Thyroid gland (tissue), 4 donors: Measurements from ENCODE around the gene CDC14B. TPM values are rescaled to one million over a fixed set of nuclear protein-coding genes. Genes with fewer than 3 reads are reported as not detected.

Source experiments
- DNase-seq, 2 donors: peaks; one replicate each; pipeline ENCODE4 v3.0.0-alpha.2; 2019
- H3K27ac ChIP-seq, 3 donors: fragments of 200-600 bp; sonication (generic); 1 replicate in 2 of 3; 2 replicates in 1 of 3; pipeline ENCODE4 v1.5.1; 2016 to 2019; ENCODE audit warnings: mild to moderate bottlenecking in 1 of 3, moderate library complexity in 1 of 3
- H3K27me3 ChIP-seq: fragments of 200-600 bp; sonication (generic); one replicate; pipeline ENCODE4 v1.5.1; 2019
- H3K36me3 ChIP-seq, 2 donors: fragments of 200-600 bp; sonication (generic); one replicate each; pipeline ENCODE4 v1.5.1; 2016 to 2019
- H3K4me1 ChIP-seq, 2 donors: fragments of 200-600 bp; sonication (generic); one replicate each; pipeline ENCODE4 v1.5.1; 2017 to 2019
- H3K4me3 ChIP-seq, 3 donors: fragments of 200-600 bp; sonication (generic); replicated peaks in 1 of 3; 1 replicate in 2 of 3; 2 replicates in 1 of 3; pipeline ENCODE4 v1.5.1; 2016; ENCODE audit warnings: mild to moderate bottlenecking in 1 of 3
- H3K9me3 ChIP-seq: fragments of 200-600 bp; sonication (generic); one replicate; pipeline ENCODE4 v1.5.1; 2017
- CTCF ChIP-seq, 6 experiments: fragments of 200-600 bp in 3 of 6; fragments of 450-650 bp in 3 of 6; sonication (generic) in 3 of 6; IDR thresholded peaks; one replicate each; pipeline ENCODE4 v1.5.1; 2016 to 2019; ENCODE audit warnings: antibody characterized with exemption in 6 of 6, mild to moderate bottlenecking in 2 of 6, inconsistent platforms in 1 of 6, moderate library complexity in 1 of 6
- POLR2A ChIP-seq, 2 donors: fragments of 450-650 bp; IDR thresholded peaks; one replicate each; pipeline ENCODE4 v1.6.1; 2017; ENCODE audit warnings: antibody characterized with exemption in 2 of 2, mild to moderate bottlenecking in 2 of 2, moderate library complexity in 1 of 2
- WGBS, 2 donors: methylation state at CpG; one replicate each; pipeline ENCODE4 v1.1.5; 2017; 5-methylcytosine and 5-hydroxymethylcytosine counted together
- intact Hi-C: fragments of 100-400 bp; cut with DNase I; formaldehyde crosslinking; loops from one replicate; pipeline ENCODE4 v1.15.1; 2023
- total RNA-seq, 4 donors: library from RNA; depleted of rRNA; stranded (reverse); fragments of >200 nt; gene quantifications; one replicate each; pipeline ENCODE4 v1.2.3, GENCODE V29; 2016

The CDC14B gene
- total RNA-seq, 4 donors from 2014 or later, result 39.7 to 87.4 (median 56.3) TPM

- no peak for DNase-seq
- WGBS, 2 donors, result 71 to 75% methylated on average over 4 of the region's 4 CpGs
- intact Hi-C loops, result loop anchor here (10.0 kb wide), 1 partner anchor 177 kb away; no protein-coding TSS in a partner anchor
- H3K27me3 ChIP-seq, result no peaks in the 10 kb centered on the region
- H3K4me1 ChIP-seq, result peaks cover 0 to 5% of the 10 kb centered on the region in 2 donors
- H3K27ac ChIP-seq, result no peak overlapping the region
- no peak overlapping the region for H3K4me3 ChIP-seq
- H3K36me3 ChIP-seq, result no peaks in the 10 kb centered on the region
- TF ChIP-seq POLR2A (IDR thresholded peaks at IDR 0.05) (no peak), CTCF (IDR thresholded peaks at IDR 0.05) (no peak)
- H3K9me3 ChIP-seq, result no peaks in the 10 kb centered on the region
Measured at GRCh38 chr9:96621618-96622017, 2.0 kb upstream of the CDC14B start.

- DNase-seq, result no peak
- Histone ChIP-seq H3K36me3 (no peaks in the 10 kb centered on the region), H3K27ac (no peak overlapping the region), H3K4me1 (peaks cover 0 to 5% of the 10 kb centered on the region in 2 donors), H3K9me3 (no peaks in the 10 kb centered on the region), H3K27me3 (no peaks in the 10 kb centered on the region), H3K4me3 (no peak overlapping the region)
- TF ChIP-seq CTCF (IDR thresholded peaks at IDR 0.05) (no peak), POLR2A (IDR thresholded peaks at IDR 0.05) (no peak)
- intact Hi-C loops, result loop anchor here (10.0 kb wide), 1 partner anchor 176 kb away; no protein-coding TSS in a partner anchor
- 67 to 76% methylated on average over 7 of the region's 7 CpGs for WGBS, 2 donors
Measured at GRCh38 chr9:96620832-96621269, 1.2 kb upstream of the CDC14B start.

GRCh38 chr9:96620181-96620514 is 505 bp upstream of the CDC14B start:
- intact Hi-C loops, result loop anchor here (10.0 kb wide), 1 partner anchor 175 kb away; no protein-coding TSS in a partner anchor
- peaks cover 0 to 5% of the 10 kb centered on the region in 2 donors for H3K4me1 ChIP-seq
- no peak for DNase-seq
- 53% methylated on average over 11 of the region's 11 CpGs for WGBS, 2 donors
- H3K27me3 ChIP-seq, result no peaks in the 10 kb centered on the region
- H3K36me3 ChIP-seq, result no peaks in the 10 kb centered on the region
- no peak for TF ChIP-seq POLR2A (IDR thresholded peaks at IDR 0.05)
- no peak for TF ChIP-seq CTCF (IDR thresholded peaks at IDR 0.05)
- H3K4me3 ChIP-seq, result peak overlapping the region in 2 of 3 donors; percentile 25 to 34
- H3K9me3 ChIP-seq, result no peaks in the 10 kb centered on the region
- peak overlapping the region in 2 of 3 donors; percentile 4 to 58 for H3K27ac ChIP-seq

GRCh38 chr9:96619124-96619465 is 548 bp downstream of the CDC14B start:
- intact Hi-C loops, result no loop called here
- peaks cover 0 to 5% of the 10 kb centered on the region in 2 donors for H3K4me1 ChIP-seq
- H3K9me3 ChIP-seq, result no peaks in the 10 kb centered on the region
- 0% methylated on average over 29 of the region's 54 CpGs; no CpG with 5 or more reads in 1 of the 2 donors for WGBS, 2 donors
- peak overlapping the region; percentile 11 to 91 (median 67) for H3K4me3 ChIP-seq
- peak in 1 of 2 donors; percentile 21 for DNase-seq
- no peak for TF ChIP-seq POLR2A (IDR thresholded peaks at IDR 0.05)
- TF ChIP-seq CTCF (IDR thresholded peaks at IDR 0.05), result no peak
- no peaks in the 10 kb centered on the region for H3K27me3 ChIP-seq
- no peaks in the 10 kb centered on the region for H3K36me3 ChIP-seq
- H3K27ac ChIP-seq, result peak overlapping the region; percentile 61 to 83 (median 75)

GRCh38 chr9:96618209-96619123 is 1.2 kb downstream of the CDC14B start:
- H3K4me3 ChIP-seq, result peak overlapping the region; percentile 11 to 91 (median 67)
- TF ChIP-seq CTCF (IDR thresholded peaks at IDR 0.05), result no peak
- no peak for TF ChIP-seq POLR2A (IDR thresholded peaks at IDR 0.05)
- H3K27ac ChIP-seq, result peak overlapping the region; percentile 61 to 83 (median 75)
- no peaks in the 10 kb centered on the region for H3K27me3 ChIP-seq
- peaks cover 0 to 5% of the 10 kb centered on the region in 2 donors for H3K4me1 ChIP-seq
- DNase-seq, result peak; percentile 55 to 61
- no peaks in the 10 kb centered on the region for H3K36me3 ChIP-seq
- no peaks in the 10 kb centered on the region for H3K9me3 ChIP-seq
- WGBS, 2 donors, result 7 to 38% methylated on average over 10 to 46 of the region's 69 CpGs
- intact Hi-C loops, result no loop called here
